Endothelial cell of umbilical vein (primary cell): ENCODE data around the gene PRR15L. TPM values are rescaled to one million over a fixed set of nuclear protein-coding genes. Genes with fewer than 3 reads are reported as not detected.

Experiments used
- BruUV-seq: library from RNA; stranded (reverse); fragments of 400-500 nt; replicated peaks from 2 replicates; lab custom pipeline; 2021; lab: Mats Ljungman, UMichigan
- CTCF ChIA-PET: fragments of 300-600, 350-600 bp; sonication (Branson Sonifier 250); formaldehyde crosslinking; loops from one replicate; lab custom pipeline; 2021; ENCODE audit warnings: antibody characterized with exemption, inconsistent platforms; lab: Charles Lee
- POLR2A ChIA-PET: fragments of 300-600, 350-600 bp; sonication (Branson Sonifier 250); formaldehyde crosslinking; loops from one replicate; lab custom pipeline; 2021; ENCODE audit warnings: antibody characterized with exemption, inconsistent platforms; lab: Charles Lee
- DNase-seq: peaks from one replicate; pipeline ENCODE4 v3.0.0-alpha.2; 2011; ENCODE audit warnings: low read depth, low spot score
- FAIRE-seq: peaks from 2 replicates; lab custom pipeline; 2011; peaks lifted over from hg19 to GRCh38; lab: Jason Lieb, UNC
- H2AFZ ChIP-seq: 2 replicates; pipeline ENCODE4 v1.6.0; 2012; ENCODE audit warnings: low read depth, low read length, control low read depth, inconsistent platforms
- H3K27ac ChIP-seq: 2 replicates; pipeline ENCODE4 v1.5.1; 2011; ENCODE audit warnings: low read depth, mild to moderate bottlenecking, control low read depth, low read length, moderate library complexity; ENCODE audit not compliant: insufficient read depth
- H3K27me3 ChIP-seq, 2 experiments: 2 replicates each; pipeline versions ENCODE4 v1.6.0 to v1.6.1; 2011; ENCODE audit warnings: low read length in 2 of 2, mixed read lengths in 1 of 2; ENCODE audit not compliant: control insufficient read depth in 2 of 2, insufficient read depth in 2 of 2
- H3K36me3 ChIP-seq, 2 experiments: 2 replicates in 1 of 2; 3 replicates in 1 of 2; pipeline ENCODE4 v1.5.1; 2011; ENCODE audit warnings: low read length in 2 of 2, mild to moderate bottlenecking in 1 of 2, moderate library complexity in 1 of 2; ENCODE audit not compliant: control insufficient read depth in 2 of 2, insufficient read depth in 2 of 2; ENCODE audit errors: extremely low read depth in 1 of 2
- H3K4me1 ChIP-seq: 3 replicates; pipeline ENCODE4 v1.5.1; 2011; ENCODE audit warnings: mild to moderate bottlenecking, low read length; ENCODE audit not compliant: control insufficient read depth, insufficient read depth; ENCODE audit errors: extremely low read depth
- H3K4me2 ChIP-seq: 2 replicates; pipeline ENCODE4 v1.6.1; 2011; ENCODE audit warnings: low read length, control low read depth, mixed read lengths; ENCODE audit not compliant: insufficient read depth
- H3K4me3 ChIP-seq, 3 experiments: fragments of 200-600 bp in 1 of 3; sonication (generic), shearing (Covaris generic) in 1 of 3; replicated peaks in 1 of 3; 2 replicates each; pipeline ENCODE4 v1.5.1; 2011 to 2016; ENCODE audit warnings: control low read depth in 3 of 3, low read length in 3 of 3, mild to moderate bottlenecking in 2 of 3, inconsistent platforms in 1 of 3, low read depth in 1 of 3, moderate library complexity in 1 of 3; ENCODE audit not compliant: insufficient read depth in 1 of 3
- H3K79me2 ChIP-seq: 2 replicates; pipeline ENCODE4 v1.6.0; 2012; ENCODE audit warnings: low read length, inconsistent platforms; ENCODE audit not compliant: control insufficient read depth, insufficient read depth
- H3K9ac ChIP-seq: replicated peaks from 2 replicates; pipeline ENCODE3; 2011; ENCODE audit warnings: low read length, control low read depth; ENCODE audit not compliant: insufficient read depth; ENCODE audit errors: extremely low read depth
- H3K9me1 ChIP-seq: replicated peaks from 3 replicates; pipeline ENCODE4 v1.6.0; 2011; ENCODE audit warnings: mild to moderate bottlenecking, low read length; ENCODE audit not compliant: control insufficient read depth, insufficient read depth; ENCODE audit errors: extremely low read depth
- H3K9me3 ChIP-seq: replicated peaks from 2 replicates; pipeline ENCODE4 v1.5.1; 2012; ENCODE audit warnings: low read length, inconsistent platforms; ENCODE audit not compliant: control insufficient read depth, insufficient read depth
- H4K20me1 ChIP-seq: replicated peaks from 2 replicates; pipeline ENCODE3; 2011; ENCODE audit warnings: mild to moderate bottlenecking, low read length; ENCODE audit not compliant: control insufficient read depth, insufficient read depth; ENCODE audit errors: extremely low read depth
- CTCF ChIP-seq, 2 donors: IDR thresholded peaks; 1 replicate in 1 of 2; 2 replicates in 1 of 2; pipeline ENCODE4 v1.5.1; 2011; ENCODE audit warnings: low read length in 2 of 2, mild to moderate bottlenecking in 2 of 2, moderate library complexity in 2 of 2, control low read depth in 1 of 2, inconsistent platforms in 1 of 2, low read depth in 1 of 2; ENCODE audit not compliant: insufficient read depth in 1 of 2; ENCODE audit errors: extremely low read depth in 1 of 2
- EZH2 ChIP-seq: IDR thresholded peaks from 2 replicates; pipeline ENCODE4 v1.6.1; 2012; ENCODE audit warnings: borderline replicate concordance, low read depth, mild to moderate bottlenecking, moderate library complexity, low read length, inconsistent platforms; ENCODE audit not compliant: severe bottlenecking
- FOS ChIP-seq: IDR thresholded peaks from 2 replicates; pipeline ENCODE4 v1.6.1; 2011; ENCODE audit warnings: mild to moderate bottlenecking, low read length, moderate library complexity, borderline replicate concordance; ENCODE audit not compliant: insufficient read depth
- GATA2 ChIP-seq: IDR thresholded peaks from 2 replicates; pipeline ENCODE4 v1.7.0; 2011; ENCODE audit warnings: low read depth, mild to moderate bottlenecking, moderate library complexity, mixed read lengths, low read length; ENCODE audit not compliant: insufficient read length, insufficient read depth
- JUN ChIP-seq: IDR thresholded peaks from 2 replicates; pipeline ENCODE4 v1.6.1; 2011; ENCODE audit warnings: borderline replicate concordance, low read depth; ENCODE audit not compliant: insufficient read length, insufficient read depth
- MAX ChIP-seq: IDR thresholded peaks from 2 replicates; pipeline ENCODE4 v1.6.1; 2011; ENCODE audit not compliant: insufficient read depth, insufficient read length
- MYC ChIP-seq: IDR thresholded peaks from one replicate; pipeline ENCODE4 v1.6.1; 2011; ENCODE audit warnings: mild to moderate bottlenecking, low read depth, low read length
- POLR2A ChIP-seq: IDR thresholded peaks from 2 replicates; pipeline ENCODE4 v1.6.1; 2012; ENCODE audit warnings: low read depth, mild to moderate bottlenecking, control low read depth, low read length
- POLR2AphosphoS5 ChIP-seq: IDR thresholded peaks from 2 replicates; pipeline ENCODE4 v1.6.1; 2012; ENCODE audit warnings: low read depth, mild to moderate bottlenecking, control low read depth, low read length, moderate library complexity; ENCODE audit not compliant: insufficient read depth
- dilution Hi-C: fragments of 300-500 bp; cut with MboI; formaldehyde crosslinking; loops from one replicate; pipeline ENCODE4 v1.15.0; 2019; ENCODE audit warnings: low sequenced_read_pairs; ENCODE audit not compliant: extremely low pct_ligation_motif_present
- intact Hi-C: fragments of 100-400 bp; cut with micrococcal nuclease; formaldehyde crosslinking; loops from one replicate; pipeline ENCODE4 v1.10.0; 2022
- polyA plus RNA-seq, 4 experiments: library from polyadenylated mRNA; depleted of rRNA in 3 of 4; stranded (reverse) in 3 of 4; unstranded in 1 of 4; fragments of >200 nt; gene quantifications; 2 replicates each; pipeline versions ENCODE4 v1.2.1 to v1.2.3, GENCODE V29; 2011 to 2012; ENCODE audit warnings: missing spikeins in 1 of 4
- total RNA-seq: library from RNA; stranded (reverse); gene quantifications from 2 replicates; pipeline ENCODE4 v1.2.3, GENCODE V29; 2021

PRR15L gene
- total and polyA plus RNA-seq, 2 donors (not counting 3 experiments of a cell fraction or from before 2014, with no cell fraction given), result not detected

- FAIRE-seq, result peak; percentile 100
- POLR2A ChIA-PET, result interaction anchor here (0.9 kb wide), 2 partner anchors 18 to 46 kb away, joined by 4 read pairs; partner anchors contain the start of gene SP2
Measured at GRCh38 chr17:47941246-47942095, 16.2 kb downstream of the PRR15L start, which contains the start of gene PNPO. Gene PNPO (plus strand): TSS chr17:47941571. CDS start chr17:47941676, 105 bp downstream.

GRCh38 chr17:47937941-47938340, 19.7 kb downstream of the PRR15L start:
- H3K9ac ChIP-seq, result no peak overlapping the region
- no TSS peak for BruUV-seq
- POLR2A ChIA-PET, result no interaction called here
- no peak overlapping the region for H2AFZ ChIP-seq
- H3K36me3 ChIP-seq, result no peaks in the 10 kb centered on the region
- DNase-seq (no peak), FAIRE-seq (no peak)
- no peaks in the 10 kb centered on the region for H3K9me1 ChIP-seq
- no peak overlapping the region for H3K4me2 ChIP-seq
- no peaks in the 10 kb centered on the region for H4K20me1 ChIP-seq
- H3K27ac ChIP-seq, result no peak overlapping the region
- H3K27me3 ChIP-seq, result no peaks in the 10 kb centered on the region
- H3K4me3 ChIP-seq, result no peak overlapping the region
- dilution Hi-C loops (no loop called here), intact Hi-C loops (no loop called here)
- CTCF ChIA-PET, result interaction anchor here (3.0 to 3.4 kb wide), 2 partner anchors 9 to 11 kb away, joined by 16 to 22 read pairs; no protein-coding TSS in a partner anchor
- no peaks in the 10 kb centered on the region for H3K9me3 ChIP-seq
- peaks cover 21% of the 10 kb centered on the region for H3K4me1 ChIP-seq
- H3K79me2 ChIP-seq, result peaks cover 5% of the 10 kb centered on the region
- TF ChIP-seq CTCF (IDR thresholded peaks at IDR 0.05; ENCODE audit: extremely low read depth in 1 of 2, insufficient read depth in 1 of 2, low read depth in 1 of 2, low read length in 2 of 2) (no peak), MYC (no peak), POLR2A (no peak), FOS (no peak), MAX (no peak), EZH2 (no peak), JUN (no peak), GATA2 (no peak), POLR2AphosphoS5 (no peak)

More at GRCh38 chr17:47941246-47942095, 16.2 kb downstream of the PRR15L start, which contains the start of gene PNPO:
- H3K27ac ChIP-seq, result peak within 1 kb of the TSS; percentile 47
- H3K4me1 ChIP-seq, result peaks cover 15% of the 10 kb centered on the region
- H3K9me3 ChIP-seq, result no peaks in the 10 kb centered on the region
- peaks cover 5% of the 10 kb centered on the region for H3K79me2 ChIP-seq
- TF ChIP-seq FOS (no peak), MYC (peak; percentile 95), MAX (peak; percentile 95), JUN (peak; percentile 10), EZH2 (no peak)
- H3K9me1 ChIP-seq, result no peaks in the 10 kb centered on the region
- H3K4me3 ChIP-seq, result peak within 1 kb of the TSS; percentile 63 to 85 (median 84)
- dilution Hi-C loops, result no loop called here
- H3K4me2 ChIP-seq, result peak within 1 kb of the TSS; percentile 91
- BruUV-seq, result TSS peak; percentile 37
- peak within 1 kb of the TSS; percentile 77 for H3K9ac ChIP-seq
- H2AFZ ChIP-seq, result peak within 1 kb of the TSS; percentile 87
- peak; percentile 99 for DNase-seq
- no peaks in the 10 kb centered on the region for H4K20me1 ChIP-seq
- H3K36me3 ChIP-seq, result peaks cover 0 to 4% of the 10 kb centered on the region in 2 experiments
- intact Hi-C loops, result loop anchor here (1.0 to 2.0 kb wide), 2 partner anchors 46 to 101 kb away; partner anchors contain the start of gene SCRN2
- CTCF ChIA-PET, result interaction anchor here (0.9 to 1.7 kb wide), 13 partner anchors 8 to 133 kb away, joined by 3 to 8 read pairs (median 5); partner anchors contain the start of genes CDK5RAP3, LRRC46 and MRPL10
- no peaks in the 10 kb centered on the region for H3K27me3 ChIP-seq
